HG03196 (cell line): ENCODE results near the gene NAALADL1.

Experiments
- ATAC-seq: cut with Tn5 transposase; IDR thresholded peaks from one replicate; pipeline ENCODE4 v1.9.1; 2021; ENCODE audit not compliant: unreplicated experiment

NAALADL1 gene, protein sequence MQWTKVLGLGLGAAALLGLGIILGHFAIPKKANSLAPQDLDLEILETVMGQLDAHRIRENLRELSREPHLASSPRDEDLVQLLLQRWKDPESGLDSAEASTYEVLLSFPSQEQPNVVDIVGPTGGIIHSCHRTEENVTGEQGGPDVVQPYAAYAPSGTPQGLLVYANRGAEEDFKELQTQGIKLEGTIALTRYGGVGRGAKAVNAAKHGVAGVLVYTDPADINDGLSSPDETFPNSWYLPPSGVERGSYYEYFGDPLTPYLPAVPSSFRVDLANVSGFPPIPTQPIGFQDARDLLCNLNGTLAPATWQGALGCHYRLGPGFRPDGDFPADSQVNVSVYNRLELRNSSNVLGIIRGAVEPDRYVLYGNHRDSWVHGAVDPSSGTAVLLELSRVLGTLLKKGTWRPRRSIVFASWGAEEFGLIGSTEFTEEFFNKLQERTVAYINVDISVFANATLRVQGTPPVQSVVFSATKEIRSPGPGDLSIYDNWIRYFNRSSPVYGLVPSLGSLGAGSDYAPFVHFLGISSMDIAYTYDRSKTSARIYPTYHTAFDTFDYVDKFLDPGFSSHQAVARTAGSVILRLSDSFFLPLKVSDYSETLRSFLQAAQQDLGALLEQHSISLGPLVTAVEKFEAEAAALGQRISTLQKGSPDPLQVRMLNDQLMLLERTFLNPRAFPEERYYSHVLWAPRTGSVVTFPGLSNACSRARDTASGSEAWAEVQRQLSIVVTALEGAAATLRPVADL

DNA sequence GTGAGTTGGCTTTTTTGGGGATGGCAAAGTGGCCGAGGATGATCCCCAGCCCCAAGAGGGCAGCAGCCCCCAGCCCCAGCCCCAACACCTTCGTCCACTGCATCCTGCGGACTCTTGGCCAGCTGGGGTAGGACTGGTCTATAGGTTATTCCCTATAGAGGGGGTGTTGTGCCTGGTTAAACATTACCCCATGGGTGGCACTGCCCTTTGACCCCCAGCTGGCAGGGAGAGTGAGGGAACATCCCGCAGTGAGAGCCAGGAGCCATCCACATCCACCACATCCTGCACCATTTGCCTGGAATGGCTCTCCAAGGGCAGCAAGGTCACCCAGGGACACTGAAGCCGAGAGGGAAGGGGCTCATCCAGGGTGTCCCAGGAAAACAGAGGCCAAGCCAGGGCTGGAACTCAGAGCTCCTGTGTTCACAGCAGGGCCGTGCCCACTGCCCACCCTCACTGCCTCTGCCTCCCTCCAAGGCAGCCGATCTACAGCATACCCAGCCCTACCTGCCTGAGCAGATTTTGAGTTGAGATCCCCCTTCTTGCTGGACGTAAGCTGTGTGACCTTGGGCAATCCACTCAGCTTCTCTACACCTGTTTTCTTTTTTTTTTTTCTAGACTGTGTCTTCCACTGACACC is at the start of gene NAALADL1:
Gene NAALADL1 (minus strand): TSS at position 135 of the 636 bp plus-strand sequence. CDS start 32 bp downstream, at position 103.
- no peak for ATAC-seq

DNA sequence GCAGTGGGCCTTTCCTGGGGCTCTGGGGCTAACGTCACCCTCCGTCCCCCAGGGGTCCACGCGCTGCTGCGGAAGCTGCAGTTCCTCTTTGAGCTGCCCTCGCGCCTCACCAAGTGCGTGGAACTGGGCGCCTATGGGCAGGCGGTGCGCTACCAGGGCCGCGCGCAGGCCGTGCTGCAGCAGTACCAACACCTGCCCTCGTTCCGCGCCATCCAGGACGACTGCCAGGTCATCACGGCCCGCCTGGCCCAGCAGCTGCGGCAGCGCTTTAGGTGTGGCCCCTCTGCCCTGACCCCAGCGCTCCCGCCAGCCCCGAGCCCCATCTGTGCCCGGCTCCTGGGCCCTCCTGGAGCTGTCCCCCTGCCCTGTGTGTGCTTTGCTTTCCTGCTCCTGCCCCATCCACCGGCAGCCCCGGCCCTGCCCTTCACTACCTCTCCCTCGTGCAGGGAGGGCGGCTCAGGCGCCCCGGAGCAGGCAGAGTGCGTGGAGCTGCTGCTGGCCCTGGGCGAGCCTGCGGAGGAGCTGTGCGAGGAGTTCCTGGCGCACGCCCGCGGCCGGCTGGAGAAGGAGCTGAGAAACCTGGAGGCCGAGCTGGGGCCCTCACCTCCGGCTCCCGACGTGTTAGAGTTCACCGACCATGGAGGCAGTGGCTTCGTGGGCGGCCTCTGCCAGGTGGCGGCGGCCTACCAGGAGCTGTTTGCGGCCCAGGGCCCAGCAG is 49.6 kb upstream of the NAALADL1 start:
- ATAC-seq = no peak

DNA sequence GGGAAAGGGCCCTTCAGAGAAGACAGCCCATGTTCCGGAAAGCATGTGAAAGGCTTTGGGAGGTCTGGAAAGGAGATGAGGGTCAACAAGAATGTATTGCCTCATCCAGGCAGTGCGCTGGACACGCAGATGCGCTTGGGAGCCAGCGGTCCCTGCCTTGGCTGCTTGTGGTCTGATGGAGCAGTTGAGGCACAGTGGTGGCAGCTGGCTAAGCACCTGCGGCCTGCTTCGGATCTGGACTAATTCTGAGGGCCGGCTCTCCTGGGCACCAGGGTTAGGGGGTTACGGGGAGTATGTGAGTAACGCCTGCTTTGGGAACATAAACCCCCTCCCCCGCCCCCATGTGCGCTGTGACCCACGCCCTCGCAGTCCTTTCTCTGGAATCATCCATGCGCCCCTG is 48.7 kb upstream of the NAALADL1 start:
- ATAC-seq = no peak

DNA sequence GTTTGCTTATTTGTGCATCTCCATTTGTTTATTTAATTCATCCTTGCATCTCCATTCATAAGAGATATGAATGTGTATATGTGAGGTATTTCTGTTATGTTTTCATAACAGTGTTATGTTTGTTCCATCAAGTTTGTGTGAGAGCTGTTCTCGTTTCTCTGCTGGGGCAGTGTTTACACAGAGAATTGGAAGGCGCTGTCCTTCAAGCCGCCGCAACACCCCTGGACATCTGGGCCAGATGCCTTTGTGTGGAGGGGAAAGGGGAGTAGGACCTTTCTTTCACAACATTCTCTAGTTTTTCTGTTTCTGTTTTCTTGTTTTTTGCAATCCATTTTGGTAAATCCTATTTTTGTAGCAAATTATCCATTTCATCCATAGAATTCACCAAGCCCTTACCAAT is 46.3 kb upstream of the NAALADL1 start:
- no peak for ATAC-seq

DNA sequence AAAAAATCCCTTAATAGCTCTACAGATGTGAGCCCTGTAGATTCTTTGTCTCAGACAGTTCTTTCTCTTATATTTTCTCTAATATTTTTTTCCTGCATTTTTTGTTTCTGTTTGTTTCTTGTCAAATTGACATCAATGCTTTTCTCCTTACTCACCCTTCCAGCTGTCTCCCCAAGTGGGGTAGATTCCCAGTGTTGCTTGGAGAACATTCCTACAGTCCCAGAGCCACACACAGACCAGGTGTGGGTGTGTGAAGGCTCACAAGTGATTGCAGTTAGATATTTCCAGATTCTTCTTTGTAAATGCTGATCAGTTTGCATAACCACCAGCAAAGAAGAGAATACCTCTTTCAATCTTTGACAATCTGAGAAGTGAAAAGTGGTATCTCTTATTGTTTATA is 45.1 kb upstream of the NAALADL1 start:
- no peak for ATAC-seq

DNA sequence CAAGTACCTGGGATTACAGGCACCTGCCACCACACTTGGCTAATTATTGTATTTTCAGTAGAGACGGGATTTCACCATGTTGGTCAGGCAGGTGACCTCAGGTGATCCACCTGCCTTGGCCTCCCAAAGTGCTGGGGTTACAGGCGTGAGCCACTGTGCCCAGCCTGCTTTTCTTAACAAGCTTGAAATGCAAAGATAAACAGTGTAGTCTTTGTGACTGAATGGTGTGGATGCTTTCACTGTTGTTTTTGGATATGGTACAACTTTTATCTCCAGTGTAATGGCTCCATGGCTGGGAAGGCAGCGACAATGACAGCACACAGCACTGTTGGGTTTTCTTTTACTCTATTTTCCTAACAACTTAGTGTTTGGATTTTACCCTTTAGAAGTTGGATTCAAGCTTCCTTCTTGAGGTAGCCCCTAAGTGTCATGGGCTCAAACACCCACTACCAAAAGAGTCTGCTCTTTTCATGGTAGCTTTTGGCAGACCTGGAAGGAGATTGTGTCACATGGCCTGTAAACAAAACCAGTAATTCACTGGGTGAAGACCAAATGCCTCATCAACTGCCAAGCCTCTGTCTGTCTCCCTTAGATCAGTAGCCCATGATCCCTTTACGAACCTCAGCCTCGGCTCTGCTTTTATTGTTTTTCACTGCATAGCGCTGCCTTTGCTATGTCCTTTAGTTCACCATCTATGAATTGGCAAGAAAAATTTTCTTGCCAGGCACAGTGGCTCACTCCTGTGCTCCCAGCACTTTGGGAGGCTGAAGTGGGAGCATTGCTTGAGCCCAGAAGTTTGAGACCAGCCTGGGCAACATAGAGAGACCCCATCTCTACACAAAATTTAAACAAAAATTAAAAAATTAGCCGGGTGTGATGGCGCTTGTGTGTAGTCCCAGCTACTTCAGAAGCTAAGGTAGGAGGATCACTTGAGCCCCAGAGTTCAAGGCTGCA is 44.1 kb upstream of the NAALADL1 start:
- no peak for ATAC-seq

DNA sequence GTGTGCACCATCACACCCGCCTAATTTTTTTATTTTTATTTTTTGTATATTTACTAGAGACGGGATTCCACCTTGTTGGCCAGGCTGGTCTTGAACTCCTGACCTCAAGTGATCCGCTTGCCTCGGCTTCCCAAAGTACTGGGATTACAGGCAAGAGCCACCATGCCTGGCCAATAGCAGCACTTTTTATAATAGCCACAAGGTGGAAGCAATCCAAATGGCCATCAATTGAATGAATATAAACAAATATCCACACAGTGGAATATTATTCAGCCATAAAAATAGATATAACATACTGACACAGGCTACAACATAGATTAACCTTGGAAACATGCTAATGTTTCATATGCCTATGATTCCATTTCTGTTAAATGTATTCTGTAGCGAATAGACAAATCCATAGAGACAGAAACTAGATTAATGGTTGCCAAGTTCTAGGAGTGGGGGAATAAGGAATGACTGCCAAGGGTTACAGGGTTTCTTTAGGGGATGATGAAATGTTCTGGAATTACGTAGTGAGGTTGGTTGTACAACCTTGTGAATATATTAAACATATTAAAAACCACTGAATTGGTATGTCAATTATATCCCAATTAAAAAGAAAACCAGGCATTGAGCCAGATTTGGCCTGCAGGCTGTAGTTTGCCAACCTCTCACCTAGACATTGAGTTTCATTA is 42.5 kb upstream of the NAALADL1 start:
- ATAC-seq = no peak

DNA sequence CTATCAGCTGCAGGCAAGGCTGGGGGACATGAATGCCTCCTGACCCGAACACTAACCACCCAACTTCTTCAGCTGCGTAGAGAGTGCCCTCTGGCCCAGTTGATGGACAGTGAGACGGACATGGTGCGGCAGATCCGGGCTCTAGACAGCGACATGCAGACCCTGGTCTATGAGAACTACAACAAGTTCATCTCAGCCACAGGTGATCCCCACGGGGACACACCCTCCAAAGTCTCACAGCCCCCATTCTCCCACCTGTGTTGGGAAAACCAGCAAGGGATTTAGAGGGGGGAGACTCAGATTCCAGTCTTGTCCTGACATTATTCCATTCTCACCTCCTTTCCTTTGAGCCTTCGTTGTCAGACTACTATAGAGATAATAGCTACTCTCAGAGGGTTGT is 38.6 kb upstream of the NAALADL1 start:
- no peak for ATAC-seq

DNA sequence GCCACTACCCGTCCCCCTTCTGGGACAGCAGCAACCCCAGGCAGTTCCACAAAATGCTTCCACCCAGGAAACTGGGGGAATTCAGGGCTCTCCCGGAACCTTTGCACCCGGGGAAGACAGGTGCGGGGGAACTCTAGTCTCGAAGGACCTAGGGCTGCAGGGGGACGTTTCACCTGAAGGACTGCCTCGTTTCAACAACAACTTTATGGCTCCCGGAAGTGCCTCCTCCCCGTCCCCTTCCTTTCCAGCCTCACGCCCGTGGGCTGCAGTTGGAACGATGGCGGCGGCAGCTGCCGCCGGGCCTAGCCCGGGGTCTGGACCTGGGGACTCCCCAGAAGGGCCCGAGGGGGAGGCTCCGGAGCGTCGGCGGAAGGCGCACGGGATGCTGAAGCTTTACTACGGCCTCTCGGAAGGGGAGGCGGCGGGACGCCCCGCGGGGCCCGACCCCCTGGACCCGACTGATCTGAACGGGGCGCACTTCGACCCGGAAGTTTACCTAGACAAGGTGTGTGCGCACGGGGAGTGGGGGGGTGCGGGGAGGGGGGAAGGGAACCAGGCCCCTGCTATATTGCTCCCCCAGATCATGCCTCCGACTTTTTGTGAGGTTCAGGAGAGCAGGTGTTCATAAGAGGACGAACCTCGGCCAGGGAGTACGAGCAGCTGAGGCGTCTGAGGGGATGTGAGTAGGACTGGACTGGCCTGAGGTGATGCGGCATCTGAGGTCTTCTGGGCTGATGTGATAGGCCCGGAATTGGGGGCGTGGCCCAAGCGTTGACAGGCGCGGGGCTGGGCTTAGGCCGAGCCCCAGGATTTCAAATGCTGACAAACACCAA is 37.8 kb upstream of the NAALADL1 start, which contains the start of gene VPS51:
Gene VPS51 (plus strand): TSS at position 241 of the 833 bp plus-strand sequence. CDS start 37 bp downstream, at position 278.
- peak; percentile 67 for ATAC-seq

DNA sequence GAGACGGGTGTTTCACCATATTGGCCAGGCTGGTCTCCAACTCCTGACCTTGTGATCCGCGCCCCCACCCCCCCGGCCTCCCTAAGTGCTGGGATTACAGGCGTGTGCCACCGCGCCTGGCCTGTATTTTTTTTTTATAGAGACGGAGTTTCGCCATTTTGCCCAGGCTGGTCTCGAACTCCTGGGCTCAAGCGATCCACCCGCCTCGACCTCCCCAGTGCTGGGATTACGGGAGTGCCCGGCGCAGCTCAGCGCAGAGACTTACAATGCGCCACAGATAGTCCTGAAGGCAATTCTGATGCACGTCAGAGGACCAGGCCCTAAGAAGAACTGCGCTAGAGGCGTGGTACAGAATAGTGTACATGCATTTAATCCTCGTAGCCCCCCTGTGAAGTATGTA is 37.1 kb upstream of the NAALADL1 start:
- ATAC-seq = no peak

DNA sequence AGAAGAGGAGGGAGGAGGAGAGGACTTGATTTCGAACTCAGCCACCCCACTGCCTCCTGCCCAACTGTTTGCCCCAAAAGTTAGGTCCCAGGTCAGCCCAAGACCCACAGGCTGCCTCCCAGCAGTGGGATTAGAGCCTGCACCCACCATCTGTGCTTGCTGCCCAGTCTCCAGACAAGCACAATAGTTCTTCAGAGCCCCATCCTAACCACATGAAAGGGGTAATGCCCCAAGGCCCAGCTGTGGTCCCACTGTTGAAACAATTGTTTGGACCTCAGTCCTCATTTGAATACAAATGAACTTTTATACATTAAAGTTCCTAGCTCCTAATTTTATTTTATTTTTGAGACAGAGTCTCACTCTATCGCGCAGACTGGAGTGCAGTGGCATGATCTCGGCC is 32.3 kb upstream of the NAALADL1 start:
- no peak for ATAC-seq

DNA sequence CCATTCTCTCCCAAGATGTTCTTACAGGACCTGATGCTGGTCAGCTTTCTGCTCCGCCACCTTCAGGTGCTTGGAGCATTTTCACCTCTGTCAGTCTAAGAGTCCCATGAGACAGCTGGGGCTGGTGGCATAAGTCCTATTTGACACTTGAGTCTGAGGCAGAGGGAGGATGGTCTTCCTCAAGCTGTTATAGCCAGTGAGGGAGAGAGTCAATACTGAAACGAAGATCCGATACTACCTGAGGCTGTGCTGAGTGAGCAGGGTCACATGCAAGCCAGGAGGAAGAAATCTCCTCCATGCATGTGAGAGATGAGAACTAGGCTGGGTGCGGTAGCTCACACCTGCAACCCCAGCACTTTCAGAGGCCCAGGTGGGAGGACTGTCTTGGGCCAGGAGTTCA is 31.3 kb upstream of the NAALADL1 start:
- no peak for ATAC-seq

DNA sequence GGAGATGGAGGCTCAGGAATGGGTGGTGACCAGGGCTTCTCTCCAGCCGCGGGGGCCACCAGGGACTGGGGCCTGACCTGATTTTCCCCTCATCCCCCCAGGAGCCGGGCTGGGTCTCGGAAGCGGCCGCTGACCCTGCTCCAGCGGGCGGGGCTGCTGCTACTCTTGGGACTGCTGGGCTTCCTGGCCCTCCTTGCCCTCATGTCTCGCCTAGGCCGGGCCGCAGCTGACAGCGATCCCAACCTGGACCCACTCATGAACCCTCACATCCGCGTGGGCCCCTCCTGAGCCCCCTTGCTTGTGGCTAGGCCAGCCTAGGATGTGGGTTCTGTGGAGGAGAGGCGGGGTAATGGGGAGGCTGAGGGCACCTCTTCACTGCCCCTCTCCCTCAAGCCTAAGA is 29.5 kb upstream of the NAALADL1 start:
- ATAC-seq = no peak

DNA sequence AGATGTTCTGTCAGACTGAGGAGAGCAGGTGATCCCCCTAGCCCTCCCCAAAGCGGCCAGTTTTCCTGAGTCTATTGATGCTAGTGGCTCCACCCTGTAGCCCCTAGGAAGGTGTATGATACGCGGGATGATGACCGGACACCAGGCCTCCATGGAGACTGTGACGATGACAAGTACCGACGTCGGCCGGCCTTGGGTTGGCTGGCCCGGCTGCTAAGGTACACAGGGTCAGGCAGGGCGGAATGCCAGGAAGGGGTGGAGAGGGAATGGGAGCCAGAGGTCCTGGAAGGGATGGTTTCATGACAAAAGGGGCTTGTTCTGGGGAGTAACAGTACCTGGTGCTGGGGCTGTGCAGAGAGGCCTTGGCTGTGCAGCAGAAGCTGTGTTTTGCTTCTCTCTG is 28.9 kb upstream of the NAALADL1 start:
- no peak for ATAC-seq

DNA sequence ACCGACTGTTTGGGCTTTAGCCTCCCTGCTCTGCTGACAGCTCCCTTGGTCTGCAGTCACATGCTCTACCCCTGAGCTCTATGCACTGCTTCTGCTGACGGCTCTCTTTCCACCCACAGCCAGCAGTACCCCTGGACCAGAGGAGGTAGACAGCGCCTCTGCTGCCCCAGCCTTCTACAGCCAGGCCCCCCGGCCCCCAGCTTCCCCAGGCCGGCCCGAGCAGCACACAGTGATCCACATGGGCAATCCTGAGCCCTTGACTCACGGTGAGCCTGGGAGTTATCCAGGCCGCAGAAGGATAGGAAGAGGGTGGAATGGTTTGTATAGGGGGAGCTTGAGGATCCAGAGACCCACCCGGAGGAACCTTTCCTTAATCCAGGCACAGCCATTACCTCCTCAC is 28.5 kb upstream of the NAALADL1 start:
- no peak for ATAC-seq

DNA sequence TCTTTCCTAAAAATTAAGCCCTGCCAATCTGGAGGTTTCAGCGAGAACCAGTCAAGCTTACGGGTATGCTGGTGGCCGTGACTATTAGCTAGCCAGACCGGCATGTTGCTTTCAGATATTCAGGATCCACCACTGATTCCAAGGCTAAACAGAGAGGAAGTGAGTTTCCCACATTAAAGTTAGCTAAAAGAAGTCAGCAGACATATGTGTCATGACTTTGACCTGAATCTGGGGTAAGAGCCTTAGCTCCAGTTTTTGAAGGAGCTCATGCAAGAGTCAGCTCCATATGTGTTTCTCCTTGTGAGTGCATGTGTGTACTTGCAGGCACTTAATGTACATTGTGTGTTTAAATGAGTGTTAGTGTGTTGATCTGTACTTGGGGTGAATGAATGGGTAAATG is 27.1 kb upstream of the NAALADL1 start:
- ATAC-seq = no peak

DNA sequence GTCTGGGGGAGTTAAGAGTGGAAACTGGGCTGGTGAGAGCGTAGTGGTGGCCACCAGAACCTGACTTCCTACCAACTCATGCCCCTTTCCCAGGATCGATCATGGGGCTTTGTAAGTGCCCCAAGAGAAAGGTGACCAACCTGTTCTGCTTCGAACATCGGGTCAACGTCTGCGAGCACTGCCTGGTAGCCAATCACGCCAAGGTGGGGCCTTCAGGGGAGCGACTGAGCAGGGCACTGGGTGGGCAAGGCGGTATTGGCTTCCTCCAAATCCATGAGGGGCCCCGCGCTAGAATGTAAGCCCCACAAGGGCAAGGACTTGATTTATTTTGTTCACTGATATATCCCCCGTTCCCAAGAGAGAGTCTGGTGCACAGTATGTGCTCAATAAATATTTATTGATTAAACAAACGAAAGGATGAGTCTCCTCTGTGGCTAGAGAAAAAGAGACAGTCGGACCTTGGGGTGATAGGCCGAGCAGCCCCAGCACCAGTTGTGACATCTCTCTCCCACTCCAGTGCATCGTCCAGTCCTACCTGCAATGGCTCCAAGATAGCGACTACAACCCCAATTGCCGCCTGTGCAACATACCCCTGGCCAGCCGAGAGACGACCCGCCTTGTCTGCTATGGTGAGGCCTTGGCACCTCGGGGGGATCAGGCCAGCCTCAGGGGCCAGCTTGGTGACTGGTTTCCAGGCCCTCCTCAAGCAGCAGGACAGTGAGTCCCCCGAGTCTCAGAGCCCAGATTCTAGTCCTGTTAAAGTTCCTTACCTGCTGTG is 26.4 kb upstream of the NAALADL1 start:
- no peak for ATAC-seq
